ENCODE results near the gene PNLIPRP1.

The PNLIPRP1 gene

DNA sequence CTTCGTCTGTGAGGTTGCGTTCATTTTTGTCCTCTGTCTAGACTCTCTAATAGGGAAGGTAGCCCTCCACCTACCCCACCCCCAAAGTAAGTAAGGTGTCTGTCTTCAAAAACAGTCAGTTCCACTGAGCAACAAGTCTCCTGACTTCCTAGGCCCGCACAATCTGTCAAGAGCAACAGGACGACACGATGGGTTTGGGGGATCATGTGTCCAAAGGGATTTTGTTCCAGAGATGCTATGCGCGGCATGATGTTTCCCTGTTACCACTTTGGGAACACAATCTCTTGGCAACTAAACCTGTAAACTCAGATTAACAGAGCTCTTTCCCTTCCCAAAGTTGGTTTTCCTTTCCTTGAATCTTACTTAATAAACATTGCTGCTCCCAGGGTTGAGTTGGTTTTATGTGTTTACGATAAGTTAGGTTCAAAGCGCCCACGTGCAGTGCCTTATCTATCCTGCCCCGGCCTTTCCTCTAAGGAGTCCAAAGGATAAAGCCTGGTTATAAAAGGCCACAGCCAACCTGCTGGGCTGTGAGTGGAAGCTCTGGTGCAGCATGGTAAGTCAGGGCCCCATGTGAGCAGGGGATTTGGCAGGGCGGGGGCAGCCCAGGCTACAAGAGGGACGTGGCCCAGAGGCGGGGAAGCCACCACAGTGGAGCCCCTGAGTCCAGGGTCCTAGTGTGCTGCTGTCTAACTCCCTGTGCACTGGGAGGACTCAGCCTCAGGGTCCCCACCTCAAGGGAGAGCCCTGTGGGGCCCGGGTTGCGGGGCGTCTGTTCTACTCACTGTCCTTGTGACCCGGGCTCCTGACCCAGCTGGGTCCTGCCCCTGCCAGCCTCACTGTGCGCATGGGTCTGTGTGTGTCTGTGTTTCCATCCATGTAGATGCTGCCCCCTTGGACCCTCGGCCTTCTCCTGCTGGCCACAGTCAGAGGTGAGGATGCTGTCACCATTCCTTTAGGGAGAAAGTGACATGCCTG, 30.0 kb downstream of the PNLIPRP1 start, which contains the start of gene PNLIPRP2:
TSS of gene PNLIPRP2 (plus strand) at position 531 of the 978 bp plus-strand sequence.
- Histone ChIP-seq H3K27me3 (ENCODE audit: insufficient read depth, low read depth, severe bottlenecking) (no peaks in the 10 kb centered on the region), H3K36me3 (no peaks in the 10 kb centered on the region), H3K4me3 (ENCODE audit: low read depth, low read length) (no peak within 1 kb of the TSS), H3K9me3 (ENCODE audit: severe bottlenecking) (no peaks in the 10 kb centered on the region), H3K27ac (no peak within 1 kb of the TSS)
- no peak for DNase-seq
- no peak for TF ChIP-seq CTCF (IDR thresholded peaks at IDR 0.05; ENCODE audit: low read depth, low read length)

GRCh38 chr10:116621476-116621875, 30.7 kb downstream of the PNLIPRP1 start:
- Histone ChIP-seq H3K9me3 (ENCODE audit: severe bottlenecking) (no peaks in the 10 kb centered on the region), H3K27ac (no peak overlapping the region), H3K4me3 (ENCODE audit: low read depth, low read length) (no peak overlapping the region), H3K27me3 (ENCODE audit: insufficient read depth, low read depth, severe bottlenecking) (no peaks in the 10 kb centered on the region), H3K36me3 (no peaks in the 10 kb centered on the region)
- no peak for TF ChIP-seq CTCF (IDR thresholded peaks at IDR 0.05; ENCODE audit: low read depth, low read length)
- no peak for DNase-seq

- no peaks in the 10 kb centered on the region for H3K9me3 ChIP-seq (ENCODE audit: severe bottlenecking)
- no peak for TF ChIP-seq CTCF (IDR thresholded peaks at IDR 0.05; ENCODE audit: low read depth, low read length)
- H3K27me3 ChIP-seq (ENCODE audit: insufficient read depth, low read depth, severe bottlenecking): no peaks in the 10 kb centered on the region
Observed at GRCh38 chr10:116621934-116622655, 31.3 kb downstream of the PNLIPRP1 start.

DNA sequence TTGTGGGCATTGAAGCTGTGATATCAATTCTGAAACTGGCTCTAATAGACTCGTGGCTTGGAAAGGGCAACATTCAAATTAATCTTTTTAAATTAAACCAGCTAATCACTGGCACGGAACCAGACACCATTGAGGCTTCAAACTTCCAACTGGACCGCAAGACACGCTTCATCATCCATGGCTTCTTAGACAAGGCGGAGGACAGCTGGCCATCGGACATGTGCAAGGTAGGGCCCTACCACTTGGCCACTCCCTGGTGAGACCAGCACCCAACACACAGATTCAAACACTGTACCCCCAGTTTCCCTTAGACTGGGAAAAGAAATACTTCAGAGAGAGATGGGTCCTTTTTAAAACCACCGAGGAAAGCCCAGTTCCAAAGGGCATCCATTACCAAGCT, 35.1 kb downstream of the PNLIPRP1 start:
- no peak for TF ChIP-seq CTCF (IDR thresholded peaks at IDR 0.05; ENCODE audit: low read depth, low read length)

More at GRCh38 chr10:116621934-116622655, 31.3 kb downstream of the PNLIPRP1 start:
- no peak for DNase-seq
- H3K27ac ChIP-seq: no peak overlapping the region
- H3K36me3 ChIP-seq: no peaks in the 10 kb centered on the region
- H3K4me3 ChIP-seq (ENCODE audit: low read depth, low read length): no peak overlapping the region

GRCh38 chr10:116626815-116627214, 36.1 kb downstream of the PNLIPRP1 start:
- no peak for TF ChIP-seq CTCF (IDR thresholded peaks at IDR 0.05; ENCODE audit: low read depth, low read length)
- Histone ChIP-seq H3K4me3 (ENCODE audit: low read depth, low read length) (no peak overlapping the region), H3K27me3 (ENCODE audit: insufficient read depth, low read depth, severe bottlenecking) (no peaks in the 10 kb centered on the region), H3K9me3 (ENCODE audit: severe bottlenecking) (no peaks in the 10 kb centered on the region), H3K27ac (no peak overlapping the region), H3K36me3 (no peaks in the 10 kb centered on the region)
- DNase-seq: no peak

More for the DNA sequence above, 35.1 kb downstream of the PNLIPRP1 start:
- Histone ChIP-seq H3K27me3 (ENCODE audit: insufficient read depth, low read depth, severe bottlenecking) (no peaks in the 10 kb centered on the region), H3K36me3 (no peaks in the 10 kb centered on the region), H3K4me3 (ENCODE audit: low read depth, low read length) (no peak overlapping the region), H3K9me3 (ENCODE audit: severe bottlenecking) (no peaks in the 10 kb centered on the region), H3K27ac (no peak overlapping the region)
- no peak for DNase-seq
